Fibroblast of lung (primary cell): ENCODE data around the gene TSPYL2.

ENCODE experiments used
- EZH2 ChIP-seq: IDR thresholded peaks from 2 replicates; pipeline ENCODE4 v1.5.1; 2012; ENCODE audit warnings: low read length, control low read depth, mild to moderate bottlenecking; ENCODE audit errors: missing control alignments
- TF ChIP-seq, protein P1 (sequence below), 2 donors: IDR thresholded peaks in 1 of 2; conservative IDR thresholded peaks in 1 of 2; 1 replicate in 1 of 2; 2 replicates in 1 of 2; pipeline ENCODE4 v1.5.1; 2011 to 2012; ENCODE audit warnings: low read length in 2 of 2, control low read depth in 1 of 2, inconsistent platforms in 1 of 2, low read depth in 1 of 2, mild to moderate bottlenecking in 1 of 2

- TF ChIP-seq, protein P1, sequence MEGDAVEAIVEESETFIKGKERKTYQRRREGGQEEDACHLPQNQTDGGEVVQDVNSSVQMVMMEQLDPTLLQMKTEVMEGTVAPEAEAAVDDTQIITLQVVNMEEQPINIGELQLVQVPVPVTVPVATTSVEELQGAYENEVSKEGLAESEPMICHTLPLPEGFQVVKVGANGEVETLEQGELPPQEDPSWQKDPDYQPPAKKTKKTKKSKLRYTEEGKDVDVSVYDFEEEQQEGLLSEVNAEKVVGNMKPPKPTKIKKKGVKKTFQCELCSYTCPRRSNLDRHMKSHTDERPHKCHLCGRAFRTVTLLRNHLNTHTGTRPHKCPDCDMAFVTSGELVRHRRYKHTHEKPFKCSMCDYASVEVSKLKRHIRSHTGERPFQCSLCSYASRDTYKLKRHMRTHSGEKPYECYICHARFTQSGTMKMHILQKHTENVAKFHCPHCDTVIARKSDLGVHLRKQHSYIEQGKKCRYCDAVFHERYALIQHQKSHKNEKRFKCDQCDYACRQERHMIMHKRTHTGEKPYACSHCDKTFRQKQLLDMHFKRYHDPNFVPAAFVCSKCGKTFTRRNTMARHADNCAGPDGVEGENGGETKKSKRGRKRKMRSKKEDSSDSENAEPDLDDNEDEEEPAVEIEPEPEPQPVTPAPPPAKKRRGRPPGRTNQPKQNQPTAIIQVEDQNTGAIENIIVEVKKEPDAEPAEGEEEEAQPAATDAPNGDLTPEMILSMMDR (conservative IDR thresholded peaks at IDR 0.05 in 1 of 2, IDR thresholded peaks at IDR 0.05 in 1 of 2; ENCODE audit: low read depth in 1 of 2, low read length in 2 of 2): no peak
- TF ChIP-seq EZH2: no peak
These were observed 3.2 kb upstream of the TSPYL2 start for GRCh38 chrX:53078943-53079342.
